HG03095 (cell line): ENCODE results near the gene MAP3K5.
"Not testable (repeated sequence)": the region's sequence is repeated elsewhere in the genome, so short reads cannot be mapped to it uniquely, and the experiment has no call there.

ENCODE experiments used
- ATAC-seq: cut with Tn5 transposase; IDR thresholded peaks from one replicate; pipeline ENCODE4 v1.9.1; 2021; ENCODE audit warnings: moderate library complexity; ENCODE audit not compliant: unreplicated experiment

The MAP3K5 gene

GRCh38 chr6:136792410-136793262 lies at the start of gene MAP3K5:
TSS of gene MAP3K5 (minus strand) at chr6:136792477. CDS start at chr6:136792157, 320 bp downstream.
- ATAC-seq: peak; percentile 56

GRCh38 chr6:136840276-136841001 lies 48.2 kb upstream of the MAP3K5 start:
- ATAC-seq: no peak

GRCh38 chr6:136831873-136832562 lies 39.7 kb upstream of the MAP3K5 start:
- no peak for ATAC-seq

GRCh38 chr6:136826216-136826615 lies 33.9 kb upstream of the MAP3K5 start:
- ATAC-seq: no peak

GRCh38 chr6:136823128-136823660 lies 30.9 kb upstream of the MAP3K5 start:
- no peak for ATAC-seq

- ATAC-seq: peak; percentile 96
Measured at GRCh38 chr6:136822376-136823127, 30.3 kb upstream of the MAP3K5 start, which contains the start of gene PEX7. TSS of gene PEX7 (plus strand) at chr6:136822592. CDS start at chr6:136822666, 74 bp downstream.

GRCh38 chr6:136822046-136822375 lies 29.7 kb upstream of the MAP3K5 start:
- ATAC-seq: peak; percentile 2

GRCh38 chr6:136820561-136820960 lies 28.3 kb upstream of the MAP3K5 start:
- ATAC-seq: no peak

GRCh38 chr6:136816656-136817055 lies 24.4 kb upstream of the MAP3K5 start:
- no peak for ATAC-seq

GRCh38 chr6:136815608-136816007 lies 23.3 kb upstream of the MAP3K5 start:
- ATAC-seq: not testable (repeated sequence)

- ATAC-seq: no peak
Measured at GRCh38 chr6:136812174-136812573, 19.9 kb upstream of the MAP3K5 start.

GRCh38 chr6:136811272-136811671 lies 19.0 kb upstream of the MAP3K5 start:
- ATAC-seq: no peak

GRCh38 chr6:136809091-136809860 lies 17.0 kb upstream of the MAP3K5 start:
- no peak for ATAC-seq

GRCh38 chr6:136803608-136804007 lies 11.3 kb upstream of the MAP3K5 start:
- no peak for ATAC-seq

- no peak for ATAC-seq
Measured at GRCh38 chr6:136801581-136801980, 9.3 kb upstream of the MAP3K5 start.

GRCh38 chr6:136798044-136798443 lies 5.8 kb upstream of the MAP3K5 start:
- no peak for ATAC-seq

GRCh38 chr6:136795996-136796395 lies 3.7 kb upstream of the MAP3K5 start:
- ATAC-seq: no peak

- no peak for ATAC-seq
Measured at GRCh38 chr6:136795386-136795785, 3.1 kb upstream of the MAP3K5 start.

GRCh38 chr6:136793363-136793762 lies 1.1 kb upstream of the MAP3K5 start:
- no peak for ATAC-seq

GRCh38 chr6:136792095-136792409 lies 225 bp downstream of the MAP3K5 start:
- no peak for ATAC-seq
